Uterus (tissue), 4 donors: ENCODE measurements around the gene XPC. TPM values are rescaled to one million over a fixed set of nuclear protein-coding genes. Genes with fewer than 3 reads are reported as not detected.

ENCODE experiments used
- DNase-seq, 2 donors: peaks; one replicate each; pipeline ENCODE4 v3.0.0-alpha.2; 2019 to 2020
- H3K27ac ChIP-seq, 2 donors: fragments of 200-600 bp; sonication (generic); 1 replicate in 1 of 2; 2 replicates in 1 of 2; pipeline ENCODE4 v1.5.1; 2016 to 2018
- H3K27me3 ChIP-seq, 2 donors: fragments of 200-600 bp; sonication (generic); one replicate each; pipeline ENCODE4 v1.5.1; 2018 to 2019; ENCODE audit warnings: control low read depth in 1 of 2
- H3K36me3 ChIP-seq, 2 donors: fragments of 200-600 bp; sonication (generic); one replicate each; pipeline ENCODE4 v1.5.1; 2019; ENCODE audit warnings: control low read depth in 1 of 2
- H3K4me1 ChIP-seq, 2 donors: fragments of 200-600 bp; sonication (generic); one replicate each; pipeline ENCODE4 v1.5.1; 2018 to 2019; ENCODE audit warnings: control low read depth in 1 of 2
- H3K4me3 ChIP-seq, 2 donors: fragments of 200-600 bp; sonication (generic); 1 replicate in 1 of 2; 2 replicates in 1 of 2; pipeline ENCODE4 v1.5.1; 2018 to 2019; ENCODE audit warnings: mild to moderate bottlenecking in 1 of 2
- H3K9me3 ChIP-seq, 2 donors: fragments of 200-600 bp; sonication (generic); one replicate each; pipeline ENCODE4 v1.5.1; 2019; ENCODE audit warnings: control low read depth in 1 of 2
- POLR2A ChIP-seq, 2 donors: fragments of 450-650 bp; IDR thresholded peaks; one replicate each; pipeline ENCODE4 v1.6.1; 2016; ENCODE audit warnings: antibody characterized with exemption in 2 of 2, mild to moderate bottlenecking in 1 of 2, moderate library complexity in 1 of 2
- intact Hi-C: fragments of 100-400 bp; cut with DNase I; formaldehyde crosslinking; loops from one replicate; pipeline ENCODE4 v1.15.1; 2023; ENCODE audit warnings: low total_unique reads
- total RNA-seq, 4 donors: library from RNA; depleted of rRNA in 3 of 4; stranded (reverse); fragments of >200 nt in 3 of 4; gene quantifications; one replicate each; pipeline versions ENCODE4 v1.1.0 to v1.2.4, GENCODE V29; 2014 to 2023
- TF ChIP-seq, protein P1 (sequence below), 4 experiments: fragments of 200-600 bp in 2 of 4; fragments of 450-650 bp in 2 of 4; sonication (generic) in 2 of 4; IDR thresholded peaks; one replicate each; pipeline ENCODE4 v1.5.1; 2016 to 2019; ENCODE audit warnings: antibody characterized with exemption in 4 of 4, mild to moderate bottlenecking in 2 of 4, moderate library complexity in 1 of 4
- donor health status: DM: yes; HTN: yes; CAD: no.

XPC gene
- total RNA-seq, 4 donors from 2014 or later = 15.3 to 85.8 (median 48.5) TPM

DNA sequence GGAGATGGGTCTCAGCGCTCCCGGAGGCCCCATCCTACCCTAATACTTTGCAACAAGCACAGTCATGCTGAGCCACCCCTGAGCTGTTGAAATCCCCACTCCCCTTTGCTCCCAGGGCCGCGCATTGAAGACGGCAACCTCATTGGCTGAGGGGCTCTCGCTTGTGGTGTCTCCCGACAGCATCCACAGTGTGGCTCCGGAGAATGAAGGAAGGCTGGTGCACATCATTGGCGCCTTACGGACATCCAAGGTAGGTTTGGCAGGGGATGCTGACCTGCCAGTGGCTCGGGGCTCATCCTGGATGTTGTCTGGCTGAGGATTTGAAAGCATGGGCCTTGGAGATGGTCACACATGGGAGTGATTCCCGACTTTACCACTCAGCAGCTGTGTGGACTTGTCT is 47.7 kb downstream of the XPC start:
- no peak for DNase-seq
- Histone ChIP-seq H3K4me1 (peaks cover 11 to 23% of the 10 kb centered on the region in 2 donors), H3K36me3 (no peaks in the 10 kb centered on the region), H3K9me3 (no peaks in the 10 kb centered on the region), H3K27me3 (no peaks in the 10 kb centered on the region), H3K4me3 (no peak overlapping the region), H3K27ac (no peak overlapping the region)
- TF ChIP-seq, protein P1, sequence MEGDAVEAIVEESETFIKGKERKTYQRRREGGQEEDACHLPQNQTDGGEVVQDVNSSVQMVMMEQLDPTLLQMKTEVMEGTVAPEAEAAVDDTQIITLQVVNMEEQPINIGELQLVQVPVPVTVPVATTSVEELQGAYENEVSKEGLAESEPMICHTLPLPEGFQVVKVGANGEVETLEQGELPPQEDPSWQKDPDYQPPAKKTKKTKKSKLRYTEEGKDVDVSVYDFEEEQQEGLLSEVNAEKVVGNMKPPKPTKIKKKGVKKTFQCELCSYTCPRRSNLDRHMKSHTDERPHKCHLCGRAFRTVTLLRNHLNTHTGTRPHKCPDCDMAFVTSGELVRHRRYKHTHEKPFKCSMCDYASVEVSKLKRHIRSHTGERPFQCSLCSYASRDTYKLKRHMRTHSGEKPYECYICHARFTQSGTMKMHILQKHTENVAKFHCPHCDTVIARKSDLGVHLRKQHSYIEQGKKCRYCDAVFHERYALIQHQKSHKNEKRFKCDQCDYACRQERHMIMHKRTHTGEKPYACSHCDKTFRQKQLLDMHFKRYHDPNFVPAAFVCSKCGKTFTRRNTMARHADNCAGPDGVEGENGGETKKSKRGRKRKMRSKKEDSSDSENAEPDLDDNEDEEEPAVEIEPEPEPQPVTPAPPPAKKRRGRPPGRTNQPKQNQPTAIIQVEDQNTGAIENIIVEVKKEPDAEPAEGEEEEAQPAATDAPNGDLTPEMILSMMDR (IDR thresholded peaks at IDR 0.05) = no peak
- no peak for TF ChIP-seq POLR2A (IDR thresholded peaks at IDR 0.05)
- intact Hi-C loops = no loop called here

DNA sequence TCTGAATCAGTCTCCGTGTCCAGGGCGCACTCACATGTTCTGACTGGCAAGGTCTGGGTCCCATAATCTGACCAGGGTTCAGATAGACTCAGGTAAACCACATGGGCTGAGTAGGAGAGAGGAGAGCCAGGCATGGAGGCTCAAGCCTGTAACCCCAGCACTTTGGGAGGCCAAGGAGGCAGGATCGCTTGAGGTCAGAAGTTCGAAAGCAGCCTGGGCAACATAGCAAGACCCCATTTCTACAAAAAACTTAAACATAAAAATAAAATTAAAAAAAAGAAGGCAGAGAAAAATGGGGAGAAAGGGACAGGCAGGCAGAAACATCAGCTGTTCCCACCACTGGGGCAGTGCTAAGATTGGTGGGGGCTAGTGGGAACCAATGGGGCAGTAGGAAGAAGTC is 48.2 kb downstream of the XPC start:
- Histone ChIP-seq H3K4me1 (peaks cover 11 to 23% of the 10 kb centered on the region in 2 donors), H3K27me3 (no peaks in the 10 kb centered on the region), H3K9me3 (no peaks in the 10 kb centered on the region), H3K4me3 (no peak overlapping the region), H3K27ac (no peak overlapping the region), H3K36me3 (no peaks in the 10 kb centered on the region)
- TF ChIP-seq, protein P1 (IDR thresholded peaks at IDR 0.05) = no peak
- TF ChIP-seq POLR2A (IDR thresholded peaks at IDR 0.05) = no peak
- no peak for DNase-seq
- intact Hi-C loops = no loop called here

DNA sequence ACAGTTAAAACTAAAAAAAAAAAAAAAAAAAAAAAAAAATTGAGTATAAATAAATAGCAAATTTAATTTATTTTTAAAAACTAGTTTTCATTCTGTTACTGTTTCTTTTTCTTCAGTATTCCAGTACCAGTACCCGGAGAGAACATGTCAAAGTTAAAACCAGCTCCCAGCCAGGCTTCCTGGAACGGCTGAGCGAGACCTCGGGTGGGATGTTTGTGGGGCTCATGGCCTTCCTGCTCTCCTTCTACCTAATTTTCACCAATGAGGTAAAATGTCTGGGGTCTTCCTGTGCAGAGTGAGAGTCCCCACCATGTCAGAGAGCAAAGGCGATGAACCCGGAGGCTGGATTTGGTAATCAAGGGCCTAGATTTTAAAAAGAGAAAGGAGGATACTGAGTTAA is 49.1 kb downstream of the XPC start:
- no peak overlapping the region for H3K4me3 ChIP-seq
- H3K36me3 ChIP-seq = no peaks in the 10 kb centered on the region
- TF ChIP-seq POLR2A (IDR thresholded peaks at IDR 0.05) = no peak
- TF ChIP-seq, protein P1 (IDR thresholded peaks at IDR 0.05) = no peak
- intact Hi-C loops = loop anchor here (10.0 kb wide), 1 partner anchor 46 kb away; the partner anchor contains the start of genes LSM3 and XPC
- no peaks in the 10 kb centered on the region for H3K27me3 ChIP-seq
- no peaks in the 10 kb centered on the region for H3K9me3 ChIP-seq
- H3K4me1 ChIP-seq = peaks cover 11 to 23% of the 10 kb centered on the region in 2 donors
- H3K27ac ChIP-seq = no peak overlapping the region
- no peak for DNase-seq

DNA sequence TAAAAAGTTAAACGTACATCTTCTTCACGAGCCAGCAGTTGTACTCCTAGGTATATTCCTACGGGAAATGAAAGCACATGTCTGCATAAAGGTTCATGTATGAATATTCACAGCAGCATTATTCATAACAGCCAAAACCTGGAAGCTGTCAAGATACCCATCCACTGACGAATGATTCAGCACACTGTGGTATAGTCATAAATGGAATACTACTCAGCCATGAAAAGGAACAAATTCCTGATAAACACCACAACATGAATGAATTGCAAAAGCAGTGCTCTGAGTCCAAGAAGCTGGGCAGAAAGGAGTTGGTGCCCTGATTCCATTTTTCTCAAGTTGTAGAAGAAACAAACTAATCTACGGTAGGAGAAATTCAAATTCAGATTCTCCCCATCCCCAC is 49.7 kb downstream of the XPC start:
- intact Hi-C loops = loop anchor here (10.0 kb wide), 1 partner anchor 46 kb away; the partner anchor contains the start of genes LSM3 and XPC
- no peaks in the 10 kb centered on the region for H3K27me3 ChIP-seq
- H3K4me3 ChIP-seq = no peak overlapping the region
- H3K27ac ChIP-seq = no peak overlapping the region
- no peak for DNase-seq
- TF ChIP-seq POLR2A (IDR thresholded peaks at IDR 0.05) = no peak
- TF ChIP-seq, protein P1 (IDR thresholded peaks at IDR 0.05) = no peak
- H3K4me1 ChIP-seq = peaks cover 13 to 23% of the 10 kb centered on the region in 2 donors
- no peaks in the 10 kb centered on the region for H3K9me3 ChIP-seq
- H3K36me3 ChIP-seq = no peaks in the 10 kb centered on the region

DNA sequence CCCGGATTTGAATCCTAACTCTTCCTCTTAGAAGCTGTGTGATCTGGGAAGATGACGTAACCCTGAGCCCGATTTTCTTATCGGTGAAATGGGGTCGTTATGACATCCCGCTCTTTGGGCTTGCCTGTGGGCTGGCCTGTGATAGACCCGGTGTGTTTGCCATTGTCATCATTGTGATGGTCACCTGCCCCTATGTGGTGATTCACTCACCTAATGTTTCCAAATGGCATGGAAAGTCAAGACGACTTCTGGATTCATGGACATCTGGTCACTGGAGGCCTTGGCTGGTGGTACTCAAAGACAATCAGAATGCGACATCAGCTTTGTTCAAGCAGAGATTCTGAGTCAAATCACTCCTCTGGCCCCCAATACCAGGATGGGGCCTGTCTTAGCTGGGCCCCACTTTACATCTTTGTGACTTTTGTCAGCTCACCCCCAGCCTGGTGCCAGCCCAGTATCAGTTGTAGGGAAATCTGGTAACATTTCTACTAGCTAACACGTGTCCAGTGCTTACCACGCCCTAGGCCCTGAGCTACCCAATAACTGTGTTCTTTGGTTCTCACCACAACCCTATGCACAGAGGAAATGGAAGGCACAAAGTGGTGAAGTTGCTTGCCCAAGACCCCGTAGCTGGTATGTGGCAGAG is 50.8 kb downstream of the XPC start:
- no peak for DNase-seq
- Histone ChIP-seq H3K4me3 (no peak overlapping the region), H3K27me3 (no peaks in the 10 kb centered on the region), H3K27ac (peak overlapping the region; percentile 87 to 95), H3K36me3 (no peaks in the 10 kb centered on the region), H3K4me1 (peaks cover 16 to 23% of the 10 kb centered on the region in 2 donors), H3K9me3 (no peaks in the 10 kb centered on the region)
- TF ChIP-seq, protein P1 (IDR thresholded peaks at IDR 0.05) = no peak
- TF ChIP-seq POLR2A (IDR thresholded peaks at IDR 0.05) = no peak
- intact Hi-C loops = loop anchor here (10.0 kb wide), 1 partner anchor 47 kb away; the partner anchor contains the start of genes LSM3 and XPC
